Hematopoietic multipotent progenitor cell treated with erythropoietin and hydrocortisone succinate and interleukin-3 and kit ligand, for 17 days (in vitro differentiated cells): ENCODE results near the gene BICC1.
"Not testable (repeated sequence)": the region's sequence is repeated elsewhere in the genome, so short reads cannot be mapped to it uniquely, and the experiment has no call there.

Experiments used
- DNase-seq: peaks from one replicate; pipeline ENCODE4 v3.0.0-alpha.2; 2015; ENCODE audit warnings: low spot score

BICC1 gene

DNA sequence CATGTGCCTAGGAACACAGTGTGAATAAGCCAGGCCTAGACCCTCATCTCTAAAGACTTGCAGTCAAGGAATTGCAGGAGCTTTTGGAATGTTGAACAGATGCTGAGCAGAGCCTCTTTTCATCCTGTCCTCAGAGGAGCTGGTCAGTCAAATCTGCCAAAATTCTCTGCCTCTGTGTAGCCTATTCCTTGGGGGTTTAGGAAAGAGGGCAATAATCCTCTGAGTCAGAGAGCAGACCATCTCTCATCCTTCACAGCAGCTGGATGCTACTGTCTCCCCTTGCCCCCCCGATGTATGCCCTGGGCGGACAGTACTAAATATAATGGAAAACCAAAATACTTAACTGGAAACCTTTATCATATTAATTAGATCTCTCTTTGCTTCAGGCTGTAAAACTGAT lies 52.6 kb downstream of the BICC1 start:
- DNase-seq = no peak

DNA sequence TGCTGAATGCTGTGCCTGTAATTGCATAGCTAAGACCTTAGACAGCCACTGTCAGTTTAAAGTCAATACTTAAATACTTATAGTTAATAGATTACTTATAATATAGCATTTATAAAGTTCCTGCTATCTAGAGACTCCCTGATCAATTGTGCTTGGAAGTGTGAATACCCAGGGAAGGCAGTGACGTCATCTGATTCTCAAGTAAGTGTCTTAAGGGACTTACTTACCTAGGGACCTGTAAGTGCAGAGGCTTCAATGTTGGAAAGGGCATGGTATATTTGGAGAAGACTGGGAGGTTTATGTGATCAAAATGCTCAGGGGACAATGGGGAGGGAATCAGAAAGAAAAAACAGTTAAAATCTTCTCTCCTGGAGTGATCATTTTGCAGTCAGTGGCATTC lies 55.0 kb downstream of the BICC1 start:
- DNase-seq = no peak

DNA sequence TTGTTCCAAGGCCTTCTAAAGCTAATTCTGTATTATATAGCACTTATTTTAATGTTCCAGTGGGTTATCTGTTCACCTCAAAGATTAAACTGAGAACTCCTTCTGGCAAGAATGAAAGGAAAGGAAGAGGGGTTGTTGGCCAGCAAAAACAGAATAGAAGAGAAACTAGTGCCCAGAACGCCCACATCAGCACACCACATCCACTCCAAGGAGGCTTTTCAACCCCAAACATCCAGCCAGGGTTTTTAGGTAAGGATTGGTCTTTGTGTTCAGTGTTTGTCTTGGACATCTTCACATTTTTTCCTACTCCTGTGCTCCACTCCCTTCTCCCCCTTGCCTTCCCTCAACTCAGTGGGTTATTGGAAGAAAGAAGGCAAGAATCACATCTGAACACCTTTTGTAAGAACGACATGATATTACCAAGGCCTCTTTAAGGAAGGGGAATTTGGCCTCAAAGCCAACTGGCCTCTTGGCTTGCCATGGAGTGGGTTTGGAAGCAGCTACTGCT lies 55.8 kb downstream of the BICC1 start:
- no peak for DNase-seq

DNA sequence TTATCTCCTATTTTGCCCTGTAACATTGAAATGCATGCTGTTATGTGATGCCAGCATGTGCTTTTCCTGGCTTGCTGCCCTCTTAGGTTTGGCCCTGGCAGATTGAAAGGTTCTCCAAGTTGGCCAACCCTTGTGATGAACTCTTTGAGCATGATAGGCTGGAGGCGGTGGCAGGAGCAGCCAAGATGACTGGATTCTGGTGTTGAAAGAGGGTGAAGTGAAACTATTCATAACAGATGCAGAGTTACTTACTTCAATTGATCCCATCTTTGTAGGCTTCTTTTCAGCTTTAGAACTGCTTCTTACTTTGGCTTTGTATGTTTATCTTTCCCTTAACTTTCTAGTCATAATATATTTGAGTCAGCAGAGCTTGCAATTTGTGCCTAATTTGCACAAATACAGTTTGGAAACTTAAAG lies 57.6 kb downstream of the BICC1 start:
- DNase-seq = no peak

DNA sequence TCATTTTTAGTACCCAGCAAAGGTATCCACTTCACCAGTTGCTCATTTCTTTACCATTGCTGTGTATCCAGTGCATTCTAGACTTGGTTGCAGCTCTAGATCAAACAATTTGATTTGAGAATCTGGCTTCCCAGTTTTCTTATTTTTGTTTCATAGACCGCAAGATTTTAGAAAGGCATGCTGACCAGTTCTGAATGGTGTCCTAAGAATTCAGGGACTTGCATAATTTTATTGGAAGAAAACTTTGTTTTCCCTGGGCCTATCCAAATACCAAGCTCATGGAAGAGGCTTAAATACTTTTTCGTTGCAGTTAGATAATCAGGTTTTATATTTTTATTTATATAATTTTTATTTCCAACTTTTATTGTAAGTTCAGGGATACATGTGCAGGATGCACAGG lies 58.3 kb downstream of the BICC1 start:
- DNase-seq = no peak

DNA sequence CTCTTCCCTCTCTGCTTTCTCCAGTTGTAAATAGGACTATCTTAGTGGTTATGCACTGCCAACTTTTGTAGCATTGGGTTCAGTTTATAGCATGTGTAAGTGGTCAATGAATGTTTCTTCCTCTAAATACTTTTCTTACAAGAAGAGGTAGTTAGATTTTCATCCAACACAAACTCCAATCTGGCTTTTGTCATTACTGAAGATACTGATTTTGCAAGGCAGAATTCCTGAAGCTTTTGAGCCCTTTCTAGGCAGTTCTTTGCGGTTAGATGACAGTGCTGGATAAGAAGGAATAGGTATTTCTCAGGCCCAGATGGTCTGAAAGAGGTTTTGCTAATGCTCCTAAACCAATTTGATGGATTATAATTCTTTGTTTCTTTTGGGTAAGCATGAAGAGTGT lies 60.5 kb downstream of the BICC1 start:
- no peak for DNase-seq

DNA sequence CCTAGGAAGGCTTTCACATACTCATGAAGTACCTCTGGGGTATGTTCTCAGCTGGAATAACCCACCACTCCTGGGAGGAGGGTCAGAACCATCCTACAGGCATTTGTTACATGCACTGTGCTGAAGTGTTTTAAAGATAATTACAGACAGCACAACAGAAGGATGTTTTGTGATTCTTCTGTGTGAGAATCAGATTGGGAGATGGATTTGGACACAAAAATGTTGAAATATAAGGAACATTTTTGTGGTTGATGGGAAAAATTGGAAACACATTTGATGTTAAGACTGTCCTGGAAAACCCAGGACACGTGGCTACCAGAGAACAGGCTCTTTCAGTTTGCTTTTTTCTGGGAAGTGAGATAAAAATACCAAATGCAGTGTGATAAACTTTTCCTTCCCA lies 61.4 kb downstream of the BICC1 start:
- no peak for DNase-seq

DNA sequence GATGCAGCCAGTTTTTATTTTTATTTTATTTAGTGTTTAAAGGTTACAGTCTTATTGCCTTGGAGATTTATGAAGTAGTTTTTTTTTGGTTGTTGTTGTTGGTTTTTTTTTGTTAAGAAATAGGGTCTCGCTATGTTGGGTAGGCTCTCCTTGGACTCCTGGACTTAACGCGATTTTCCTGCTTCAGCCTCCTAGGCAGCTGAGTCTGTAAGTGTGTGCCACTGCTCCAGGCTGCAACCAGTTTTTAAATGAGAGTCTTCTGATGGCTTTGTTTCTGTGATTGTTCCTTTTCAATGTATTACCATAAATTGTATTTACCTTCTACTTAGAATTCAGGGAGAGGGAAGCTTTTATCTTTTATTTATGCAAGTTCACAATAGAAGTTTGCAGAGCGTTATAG lies 62.8 kb downstream of the BICC1 start:
- DNase-seq = no peak

DNA sequence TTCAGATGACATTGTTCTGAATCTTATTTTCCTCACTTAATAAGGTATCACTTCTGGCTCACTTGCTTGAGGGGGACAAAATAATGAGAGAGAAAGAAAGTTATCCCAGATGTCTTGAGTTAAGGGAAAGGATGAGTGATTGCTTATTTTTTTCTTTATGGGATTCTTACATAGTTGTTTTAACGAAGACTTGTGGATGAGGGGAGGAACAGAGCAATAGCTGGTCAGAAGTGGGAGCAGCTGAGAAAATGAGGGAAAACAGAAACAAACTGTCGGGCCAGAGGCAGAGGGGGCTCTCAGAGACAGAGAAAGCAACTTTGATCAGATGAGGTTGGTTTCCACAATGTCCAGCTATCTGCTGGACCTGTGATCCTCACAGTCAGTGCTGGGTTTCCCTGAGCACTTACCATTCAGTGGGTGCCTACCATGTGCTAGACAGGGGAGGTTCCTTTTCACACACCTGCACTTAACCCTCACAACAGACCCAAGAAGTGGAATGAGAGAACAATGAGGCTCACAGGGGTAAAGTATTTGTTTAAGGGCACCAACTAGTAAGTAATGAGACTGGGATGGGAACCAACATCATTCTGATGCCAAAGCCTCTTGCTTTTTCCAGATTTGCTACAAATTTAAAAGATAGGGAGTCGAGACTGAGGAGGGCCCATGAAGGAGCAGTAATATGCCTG lies 64.2 kb downstream of the BICC1 start:
- DNase-seq = no peak

DNA sequence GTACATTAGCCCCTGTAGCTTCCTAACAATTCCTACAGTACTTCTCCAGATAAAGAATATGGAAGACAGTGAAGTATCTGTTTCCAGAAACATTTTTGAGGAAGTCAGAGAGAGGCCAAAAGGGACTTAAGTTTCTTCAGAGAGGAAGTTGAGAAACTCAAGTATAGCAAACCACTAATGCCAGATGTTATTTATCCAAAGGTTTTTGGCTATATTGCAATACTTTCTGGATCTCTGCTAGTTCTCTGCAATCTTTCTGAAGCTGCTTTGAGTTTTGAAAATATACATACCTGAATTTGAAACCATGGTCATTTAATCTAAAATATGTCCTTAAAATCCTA lies 64.7 kb downstream of the BICC1 start:
- no peak for DNase-seq

DNA sequence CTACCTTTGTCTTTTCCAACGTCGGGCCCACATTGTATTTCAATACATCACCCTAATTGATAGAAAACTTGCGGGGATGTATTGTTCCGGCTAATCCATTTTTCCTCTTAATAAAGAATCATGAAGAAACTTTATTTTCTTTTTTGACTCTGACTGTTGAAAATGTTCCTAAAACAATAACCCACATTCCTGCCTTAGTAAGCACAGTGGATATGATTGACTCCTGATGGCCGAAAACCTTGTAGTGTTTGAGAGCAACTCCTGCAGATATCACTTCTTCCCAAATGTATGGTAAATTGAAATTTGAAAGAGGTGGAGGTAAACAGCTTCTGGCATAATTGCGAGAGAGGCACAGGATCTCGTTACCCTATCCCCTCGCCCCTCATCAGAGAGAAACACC lies 65.7 kb downstream of the BICC1 start:
- no peak for DNase-seq

DNA sequence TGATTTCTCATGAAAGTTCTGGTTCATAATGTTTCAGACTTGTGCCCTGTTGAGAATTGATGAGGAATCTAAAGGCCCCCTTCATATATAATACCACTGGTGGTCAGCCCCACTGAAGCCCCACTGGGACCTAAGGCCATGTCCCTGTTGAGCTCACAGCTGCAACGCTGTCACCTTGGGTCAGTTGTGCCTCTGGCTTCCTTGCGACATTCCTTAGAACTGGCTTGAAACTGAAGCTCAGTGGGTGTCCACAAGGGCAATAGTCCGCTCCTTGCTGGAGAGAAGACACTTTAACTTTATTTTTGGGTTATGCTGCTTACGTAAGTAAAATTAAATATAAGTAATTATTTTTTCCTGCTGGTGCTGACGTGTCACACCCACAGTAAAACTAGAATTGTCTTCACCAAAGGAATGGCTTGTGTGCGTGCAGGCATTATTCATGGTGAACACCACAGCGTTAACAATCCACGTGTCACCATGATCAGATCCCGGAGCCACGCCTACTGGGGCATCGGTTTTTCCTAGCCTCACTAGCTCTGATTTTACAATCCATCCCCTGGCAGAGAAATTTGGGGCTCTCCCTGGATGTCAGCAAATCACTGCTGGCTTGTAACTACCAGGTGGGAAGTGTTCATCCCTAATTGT lies 66.5 kb downstream of the BICC1 start:
- DNase-seq = no peak

DNA sequence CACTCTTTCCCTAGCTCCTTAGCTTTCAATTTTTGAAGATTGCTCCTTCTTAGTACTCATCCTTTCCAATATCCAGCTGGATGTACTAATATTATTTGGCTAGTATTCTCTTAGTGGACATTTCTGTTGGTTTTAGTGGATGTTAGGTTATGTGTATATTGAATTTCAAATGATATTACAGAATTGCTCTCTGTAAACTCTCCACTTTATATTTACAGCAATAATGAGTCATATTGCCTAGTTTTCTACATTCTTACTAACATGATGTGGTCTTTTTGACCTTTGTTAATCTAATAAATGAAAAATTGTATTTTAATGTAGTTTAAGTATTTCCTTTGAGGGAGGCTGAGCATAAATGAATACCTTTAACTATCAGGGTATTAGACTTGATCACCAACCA lies 69.4 kb downstream of the BICC1 start:
- DNase-seq = no peak

DNA sequence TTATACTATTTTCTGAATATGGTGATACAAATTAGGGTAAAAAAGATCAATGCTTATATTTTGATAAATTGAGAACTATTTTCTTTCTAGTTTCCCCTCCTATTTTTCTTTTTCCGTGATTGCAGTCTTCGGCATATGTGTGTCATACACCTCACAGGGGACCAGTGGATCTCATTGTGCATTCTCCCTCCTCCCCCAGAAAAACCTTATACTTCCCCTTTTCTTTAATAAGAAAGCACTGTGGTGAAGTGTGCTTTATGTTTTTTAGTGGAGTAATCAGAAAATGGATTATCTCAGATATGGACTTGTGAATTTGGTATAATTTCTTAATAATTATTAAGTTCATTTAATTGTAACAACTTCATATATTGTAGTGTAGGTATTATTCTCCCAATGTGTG lies 72.8 kb downstream of the BICC1 start:
- DNase-seq = no peak

DNA sequence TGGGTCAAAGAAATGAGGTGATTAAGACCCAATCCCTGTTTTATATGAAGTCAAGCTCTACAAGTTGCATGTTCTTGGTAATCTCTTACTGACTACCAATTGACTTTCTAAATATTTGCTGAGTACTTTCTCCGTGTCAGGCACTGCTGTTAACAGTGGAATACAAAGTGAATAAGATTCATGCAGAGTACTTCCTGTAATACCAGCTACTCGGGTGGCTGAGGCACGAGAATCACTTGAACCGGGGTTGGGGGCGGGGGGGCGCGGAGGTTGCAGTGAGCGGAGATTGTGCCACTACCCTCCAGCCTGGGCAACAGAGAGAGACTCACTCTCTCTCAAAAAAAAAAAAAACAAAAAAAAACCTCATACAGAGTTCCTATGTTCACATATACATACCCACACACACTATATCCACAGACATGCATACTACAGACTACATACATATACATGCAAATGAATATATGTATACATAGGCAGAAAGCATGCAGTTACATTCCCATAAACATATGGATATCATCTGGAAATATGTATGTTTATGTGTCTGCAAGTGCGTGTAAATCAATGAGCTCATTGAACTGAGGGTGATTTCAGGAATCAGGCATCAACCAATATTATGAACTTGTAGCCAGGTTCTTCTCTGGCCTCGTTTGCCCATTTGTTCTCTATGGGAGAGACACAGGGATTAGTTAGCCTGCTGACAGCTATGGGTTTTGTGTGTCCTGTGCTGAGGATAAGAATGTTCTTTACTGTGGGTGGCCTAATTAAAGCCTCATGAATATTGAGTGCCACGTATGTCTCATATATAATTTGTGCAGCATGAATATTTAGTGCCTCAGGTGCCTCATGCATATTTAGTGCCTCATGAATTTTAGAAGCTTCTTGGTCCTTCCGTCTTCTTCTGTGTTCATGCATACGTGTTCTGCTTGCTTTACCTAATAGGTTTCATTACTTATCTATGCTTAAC lies 73.9 kb downstream of the BICC1 start:
- DNase-seq = no peak

DNA sequence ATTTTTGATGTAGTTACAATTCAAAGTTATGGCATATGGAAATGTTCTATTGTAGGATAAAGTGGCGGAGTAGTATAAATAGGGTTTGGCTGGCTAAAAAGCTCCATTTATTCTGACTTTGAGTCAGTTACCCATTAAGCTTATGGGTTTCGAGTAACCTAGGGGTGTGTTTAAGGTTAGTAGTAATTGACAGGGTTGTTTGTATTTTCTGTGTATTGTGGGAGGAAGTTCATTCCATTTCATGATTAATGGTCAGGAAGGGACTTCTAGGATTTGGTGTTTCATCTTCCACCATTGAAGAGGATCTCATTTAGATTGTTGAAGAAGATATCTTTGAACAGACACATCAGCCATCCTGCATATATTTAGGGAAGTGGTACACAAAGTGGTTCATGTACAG lies 75.0 kb downstream of the BICC1 start:
- no peak for DNase-seq

DNA sequence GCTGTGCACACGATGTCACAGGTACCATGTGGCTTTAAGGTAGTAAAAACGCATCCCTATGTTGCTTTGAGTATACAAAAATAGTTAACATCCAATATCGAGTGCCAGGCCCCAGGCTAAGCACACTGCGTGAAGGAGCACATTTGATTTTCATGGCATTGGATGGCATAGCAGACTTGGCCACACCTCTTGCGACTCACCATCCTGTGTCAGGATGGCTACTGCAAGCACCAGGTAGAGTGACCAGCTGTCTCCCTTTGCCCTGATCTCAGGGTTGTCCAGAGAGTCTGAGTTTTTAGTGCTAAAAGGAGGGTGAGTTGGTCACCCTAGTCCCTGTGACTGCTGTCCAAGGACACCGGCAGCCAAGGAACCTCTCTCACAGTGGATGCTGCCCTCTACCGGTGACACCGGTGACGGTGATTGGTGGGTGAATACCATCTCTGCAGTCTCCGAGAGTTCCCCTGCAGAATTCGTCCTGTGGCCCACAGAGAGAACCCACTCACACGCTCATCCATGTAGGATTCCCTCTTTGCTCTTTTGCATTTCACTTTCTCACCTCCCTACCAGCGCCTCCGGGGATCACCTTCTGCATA lies 76.1 kb downstream of the BICC1 start:
- no peak for DNase-seq

DNA sequence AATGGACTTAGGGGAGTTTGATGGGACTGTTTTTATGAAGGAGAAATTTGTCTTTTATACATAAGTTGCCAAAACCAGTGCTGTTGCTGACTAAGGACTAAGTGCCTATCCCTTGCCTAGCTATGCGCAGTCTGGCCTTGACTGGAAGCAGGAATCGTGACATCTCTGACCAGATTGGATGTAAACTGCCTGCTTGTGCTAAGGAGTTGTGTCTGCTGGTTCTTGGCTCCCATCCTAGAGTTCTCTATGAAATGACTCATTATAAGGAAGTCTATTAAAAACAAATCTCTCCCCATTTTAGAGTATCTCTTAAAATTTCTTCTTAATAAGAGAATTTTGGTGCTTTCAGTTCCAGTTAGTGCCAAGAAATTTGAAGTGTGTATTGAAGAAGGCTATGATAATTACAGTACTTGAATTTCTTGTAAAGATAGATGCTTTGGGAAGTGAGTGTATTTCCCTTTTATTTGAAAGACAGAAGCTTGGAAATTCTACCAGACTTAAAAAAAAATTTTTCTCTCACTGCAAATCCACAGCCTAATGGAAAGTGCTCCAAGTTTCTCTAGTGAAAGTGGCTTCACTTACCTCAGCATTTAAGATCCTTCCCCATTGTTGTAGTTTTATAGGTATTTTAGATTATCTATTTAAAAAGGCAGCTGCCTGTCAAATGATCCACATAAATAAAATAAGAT lies 77.6 kb downstream of the BICC1 start:
- no peak for DNase-seq

DNA sequence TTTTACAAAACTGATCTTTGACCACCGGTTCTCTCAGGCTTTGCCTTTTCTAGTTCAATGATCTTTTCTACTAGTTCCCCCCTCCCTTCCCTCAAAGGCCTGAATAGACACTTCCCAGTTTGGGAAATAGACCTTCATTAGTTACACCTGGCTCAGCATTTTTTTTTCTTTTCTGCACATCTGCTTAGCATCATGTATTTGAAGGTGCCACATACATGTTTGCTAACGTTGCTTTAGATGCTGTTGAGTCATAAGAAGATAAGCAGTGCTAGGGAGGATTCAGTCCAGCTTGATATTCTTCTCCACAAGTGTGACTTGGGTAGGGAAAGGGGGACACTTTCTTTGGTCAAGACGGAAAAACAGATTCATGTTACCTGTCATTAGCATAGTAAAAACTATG lies 78.3 kb downstream of the BICC1 start:
- no peak for DNase-seq

DNA sequence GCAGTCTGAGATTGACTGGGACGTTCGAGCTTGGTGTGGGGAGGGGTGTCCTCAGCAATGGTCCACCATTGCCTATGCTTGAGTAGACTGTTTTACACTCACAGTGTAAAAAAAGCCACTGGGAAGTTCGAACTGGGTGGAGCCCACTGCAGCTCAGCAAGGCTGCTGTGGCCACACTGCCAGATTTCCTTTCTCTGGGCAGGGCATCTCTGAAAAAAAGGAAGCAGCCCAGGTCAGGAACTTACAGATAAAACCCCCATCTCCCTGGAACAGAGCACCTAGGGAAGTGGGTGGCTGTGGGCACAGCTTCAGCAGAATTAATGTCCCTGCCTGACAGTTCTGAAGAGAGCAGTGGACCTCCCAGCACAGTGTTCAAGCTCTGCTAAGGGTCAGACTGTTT lies 80.3 kb downstream of the BICC1 start:
- DNase-seq = no peak

DNA sequence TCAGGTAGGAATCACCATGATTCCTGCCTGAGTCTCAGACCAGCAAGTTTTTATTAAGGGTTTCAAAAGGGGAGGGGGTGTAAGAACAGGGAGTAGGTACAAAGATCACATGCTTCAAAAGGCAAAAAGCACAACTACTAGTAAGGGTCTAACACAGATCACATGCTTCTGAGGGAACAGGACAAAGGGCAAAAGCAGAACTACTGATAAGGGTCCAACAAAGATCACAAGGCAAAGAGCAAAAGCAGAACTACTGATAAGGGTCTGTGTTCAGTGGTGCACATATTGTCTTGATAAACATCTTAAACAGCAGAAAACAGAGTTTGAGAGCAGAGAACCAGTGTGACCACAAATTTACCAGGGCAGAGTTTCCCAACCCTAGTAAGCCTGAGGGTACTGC lies 84.5 kb downstream of the BICC1 start:
- not testable (repeated sequence) for DNase-seq
